Activated naive CD8-positive, alpha-beta T cell treated with anti-CD3 and anti-CD28 coated beads for 36 hours (primary cell): Measurements from ENCODE around the gene RECK. TPM values are rescaled to one million over a fixed set of nuclear protein-coding genes. Genes with fewer than 3 reads are reported as not detected.
"Not testable (repeated sequence)": the region's sequence is repeated elsewhere in the genome, so short reads cannot be mapped to it uniquely, and the experiment has no call there.

Experiments
- DNase-seq: peaks from one replicate; pipeline ENCODE4 v3.0.0; 2021
- H3K27ac Mint-ChIP-seq: one replicate; pipeline ENCODE4 v1.8.0; 2022; ENCODE audit warnings: mild to moderate bottlenecking, moderate library complexity, mixed read lengths
- H3K27me3 Mint-ChIP-seq: one replicate; pipeline ENCODE4 v1.8.0; 2022; ENCODE audit warnings: mild to moderate bottlenecking, mixed read lengths
- H3K36me3 Mint-ChIP-seq: one replicate; pipeline ENCODE4 v1.8.0; 2021; ENCODE audit warnings: mild to moderate bottlenecking, mixed read lengths
- H3K4me1 Mint-ChIP-seq: one replicate; pipeline ENCODE4 v1.8.0; 2021; ENCODE audit warnings: mixed read lengths
- H3K4me3 Mint-ChIP-seq: one replicate; pipeline ENCODE4 v1.8.0; 2022; ENCODE audit warnings: mild to moderate bottlenecking, moderate library complexity, mixed read lengths
- H3K9me3 Mint-ChIP-seq: one replicate; pipeline ENCODE4 v1.8.0; 2022; ENCODE audit warnings: mixed read lengths
- total RNA-seq, 2 experiments: library from RNA; stranded (reverse); gene quantifications; one replicate each; pipeline ENCODE4 v1.2.3, GENCODE V29; 2021

RECK gene
- total RNA-seq, 2 experiments from 2014 or later: 4.4 to 5.2 TPM

DNA sequence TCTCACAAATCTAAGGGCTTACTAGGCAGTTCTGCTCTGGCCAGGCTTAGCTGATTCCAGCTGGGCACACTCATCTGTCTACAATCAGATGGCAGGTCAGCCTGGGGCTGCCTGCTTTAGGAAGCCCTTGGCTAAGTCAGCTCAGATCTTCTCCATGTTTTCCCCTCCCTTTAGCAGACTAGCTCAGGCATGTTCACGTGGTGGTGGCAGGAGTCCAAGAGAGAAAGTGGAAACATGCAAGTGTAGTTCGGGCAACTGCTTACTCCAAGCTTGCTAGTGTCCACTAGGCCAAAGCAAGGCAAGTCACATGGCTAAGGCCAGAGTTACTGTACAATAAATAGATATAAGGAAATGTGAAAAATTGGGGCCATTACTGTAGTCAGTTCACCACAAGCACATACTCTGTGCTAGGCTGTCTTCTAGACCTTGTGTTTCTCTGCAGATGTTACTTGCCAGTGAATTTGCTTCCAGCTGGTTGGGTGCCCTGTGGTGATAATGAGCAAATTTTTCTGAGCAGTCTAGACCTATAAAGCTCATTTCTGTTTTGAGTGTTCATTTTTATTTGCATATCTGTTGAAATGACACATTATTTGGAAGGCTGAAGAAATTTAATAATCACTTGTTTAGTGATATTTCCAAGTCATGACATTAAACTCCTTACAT, 38.3 kb downstream of the RECK start:
- Mint-ChIP-seq H3K27ac (no peak overlapping the region), H3K4me3 (no peak overlapping the region), H3K27me3 (no peaks in the 10 kb centered on the region), H3K9me3 (no peaks in the 10 kb centered on the region), H3K36me3 (no peaks in the 10 kb centered on the region), H3K4me1 (no peaks in the 10 kb centered on the region)
- no peak for DNase-seq

GRCh38 chr9:36078051-36078450, 41.3 kb downstream of the RECK start:
- Mint-ChIP-seq H3K36me3 (no peaks in the 10 kb centered on the region), H3K4me3 (no peak overlapping the region), H3K4me1 (no peaks in the 10 kb centered on the region), H3K9me3 (no peaks in the 10 kb centered on the region), H3K27ac (no peak overlapping the region), H3K27me3 (no peaks in the 10 kb centered on the region)
- no peak for DNase-seq

DNA sequence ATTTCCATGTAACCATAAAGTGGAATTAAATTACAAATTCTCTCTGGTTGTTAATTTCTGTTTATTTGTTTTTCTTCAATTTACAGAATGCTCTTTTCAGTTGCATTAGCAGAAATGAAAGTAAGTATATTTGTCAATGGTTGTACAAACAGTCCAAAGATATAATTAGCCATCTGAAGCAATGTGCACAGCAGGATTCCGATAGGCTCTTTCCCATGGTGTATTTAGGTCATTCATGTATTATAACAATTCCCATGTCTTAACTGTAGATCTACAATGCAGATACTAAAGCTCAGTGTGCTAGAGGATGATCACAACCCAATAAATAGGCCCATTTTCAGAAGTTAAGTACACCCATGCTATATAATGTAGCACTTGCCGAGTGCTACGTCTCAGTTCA, 43.8 kb downstream of the RECK start:
- H3K27ac Mint-ChIP-seq: no peak overlapping the region

DNA sequence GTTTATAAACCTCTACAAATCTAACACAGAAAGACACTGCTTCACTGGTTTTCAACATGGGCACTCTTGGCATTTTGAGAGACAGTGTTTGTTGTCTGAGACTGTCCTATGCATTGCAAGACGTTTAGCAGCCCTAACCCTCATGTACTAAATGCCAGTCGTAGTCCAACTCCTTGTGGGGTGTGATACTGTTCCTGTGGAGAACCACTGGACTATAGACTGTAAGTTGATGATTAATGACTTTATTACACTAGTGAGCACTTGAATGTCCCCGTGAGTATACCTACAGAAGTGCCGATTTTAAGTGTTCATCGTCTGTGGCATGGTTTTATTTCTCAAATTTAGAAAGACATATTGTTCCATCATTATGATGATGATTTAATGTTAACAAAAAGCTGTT, 46.2 kb downstream of the RECK start:
- DNase-seq: no peak
- peaks cover 11% of the 10 kb centered on the region for H3K36me3 Mint-ChIP-seq
- no peaks in the 10 kb centered on the region for H3K27me3 Mint-ChIP-seq
- peaks cover 1% of the 10 kb centered on the region for H3K9me3 Mint-ChIP-seq
- no peak overlapping the region for H3K27ac Mint-ChIP-seq
- H3K4me3 Mint-ChIP-seq: no peak overlapping the region
- no peaks in the 10 kb centered on the region for H3K4me1 Mint-ChIP-seq

More for the DNA sequence above, 43.8 kb downstream of the RECK start:
- no peaks in the 10 kb centered on the region for H3K4me1 Mint-ChIP-seq
- no peaks in the 10 kb centered on the region for H3K36me3 Mint-ChIP-seq
- no peaks in the 10 kb centered on the region for H3K27me3 Mint-ChIP-seq
- no peak for DNase-seq
- no peak overlapping the region for H3K4me3 Mint-ChIP-seq
- no peaks in the 10 kb centered on the region for H3K9me3 Mint-ChIP-seq

DNA sequence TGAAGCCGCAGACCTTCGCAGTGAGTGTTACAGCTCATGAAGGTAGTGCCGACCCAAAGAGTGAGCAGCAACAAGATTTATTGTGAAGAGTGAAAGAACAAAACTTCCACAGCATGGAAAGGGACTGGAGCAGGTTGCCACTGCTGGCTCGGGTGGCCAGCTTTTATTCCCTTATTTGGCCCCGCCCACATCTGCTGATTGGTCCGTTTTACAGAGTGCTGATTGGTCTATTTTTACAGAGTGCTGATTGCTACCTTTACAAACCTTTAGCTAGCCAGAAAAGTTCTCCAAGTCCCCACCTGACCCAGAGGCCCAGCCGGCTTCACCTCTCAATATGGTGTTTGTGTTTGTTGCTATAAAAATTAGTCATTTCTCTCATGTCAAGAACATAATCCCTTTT, 49.7 kb downstream of the RECK start:
- Mint-ChIP-seq H3K27me3 (no peaks in the 10 kb centered on the region), H3K36me3 (peaks cover 12% of the 10 kb centered on the region), H3K4me1 (no peaks in the 10 kb centered on the region), H3K9me3 (peaks cover 1% of the 10 kb centered on the region), H3K4me3 (no peak overlapping the region), H3K27ac (no peak overlapping the region)
- DNase-seq: no peak

DNA sequence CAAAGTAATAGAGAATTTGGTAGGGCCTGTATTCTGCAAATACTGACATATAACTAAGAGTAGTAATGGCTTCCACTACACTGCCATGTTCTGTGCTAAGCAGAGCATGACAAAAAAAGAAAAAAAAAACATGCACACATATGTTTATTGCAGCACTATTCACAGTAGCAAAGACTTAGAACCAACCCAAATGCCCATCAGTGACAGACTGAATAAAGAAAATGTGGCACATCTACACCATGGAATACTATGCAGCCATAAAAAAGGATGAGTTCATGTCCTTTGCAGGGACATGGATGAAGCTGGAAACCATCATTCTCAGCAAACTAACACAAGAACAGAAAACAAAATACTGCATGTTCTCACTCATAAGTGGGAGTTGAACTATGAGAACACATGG, 50.3 kb downstream of the RECK start:
- H3K36me3 Mint-ChIP-seq: peaks cover 17% of the 10 kb centered on the region
- not testable (repeated sequence) for H3K4me1 Mint-ChIP-seq, H3K27ac Mint-ChIP-seq, H3K4me3 Mint-ChIP-seq, H3K27me3 Mint-ChIP-seq, DNase-seq, H3K9me3 Mint-ChIP-seq

- Mint-ChIP-seq H3K4me1 (peaks cover 12% of the 10 kb centered on the region), H3K9me3 (peaks cover 4% of the 10 kb centered on the region), H3K27me3 (no peaks in the 10 kb centered on the region)
Observed at GRCh38 chr9:36088020-36088419, 51.3 kb downstream of the RECK start.

DNA sequence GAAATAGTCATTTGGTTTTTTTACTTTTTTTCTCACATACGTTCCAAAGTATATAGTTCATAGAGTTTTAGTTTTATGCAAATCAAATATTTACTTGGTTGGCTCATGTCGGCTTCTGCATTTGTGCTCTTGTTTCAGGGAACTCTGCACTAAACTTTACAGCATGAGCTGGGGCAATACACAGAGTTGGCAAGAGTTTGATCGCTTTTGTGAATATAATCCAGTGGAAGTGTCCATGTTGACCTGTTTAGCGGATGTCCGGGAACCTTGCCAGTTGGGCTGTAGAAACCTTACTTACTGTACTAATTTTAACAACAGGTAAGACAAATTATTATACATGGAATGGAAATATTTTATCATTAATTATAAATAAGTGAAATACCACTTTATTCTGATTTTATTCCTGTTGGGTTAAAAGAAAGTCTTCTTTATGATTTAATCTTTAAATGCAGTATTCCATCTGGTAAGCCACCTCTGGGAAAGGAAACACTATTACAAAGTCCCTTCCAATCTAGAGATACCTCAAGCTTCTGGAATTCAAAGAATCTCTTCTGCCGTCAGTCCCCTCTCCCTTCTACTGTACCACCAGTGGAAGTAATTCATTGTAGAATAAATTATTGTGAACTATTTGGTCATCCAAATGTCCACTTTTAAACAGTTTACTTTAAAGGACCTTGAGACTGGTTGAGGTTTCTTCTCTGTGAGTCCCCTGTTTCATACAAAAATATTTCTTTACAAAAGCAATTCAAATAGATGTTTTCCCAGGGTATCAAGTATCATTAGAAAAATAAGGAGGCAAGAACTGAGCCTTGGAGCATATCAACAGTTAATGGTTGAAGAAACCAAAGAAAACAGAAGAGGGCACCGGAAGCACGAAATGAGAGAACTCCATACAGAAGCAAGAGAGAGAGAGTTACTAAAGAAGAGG, 54.6 kb downstream of the RECK start:
- no peak for DNase-seq
- Mint-ChIP-seq H3K27ac (no peak overlapping the region), H3K4me1 (peaks cover 18% of the 10 kb centered on the region), H3K36me3 (peaks cover 20% of the 10 kb centered on the region), H3K27me3 (no peaks in the 10 kb centered on the region), H3K4me3 (no peak overlapping the region), H3K9me3 (peaks cover 4% of the 10 kb centered on the region)

More at GRCh38 chr9:36088020-36088419, 51.3 kb downstream of the RECK start:
- peaks cover 22% of the 10 kb centered on the region for H3K36me3 Mint-ChIP-seq
- H3K4me3 Mint-ChIP-seq: no peak overlapping the region
- no peak for DNase-seq
- H3K27ac Mint-ChIP-seq: no peak overlapping the region

DNA sequence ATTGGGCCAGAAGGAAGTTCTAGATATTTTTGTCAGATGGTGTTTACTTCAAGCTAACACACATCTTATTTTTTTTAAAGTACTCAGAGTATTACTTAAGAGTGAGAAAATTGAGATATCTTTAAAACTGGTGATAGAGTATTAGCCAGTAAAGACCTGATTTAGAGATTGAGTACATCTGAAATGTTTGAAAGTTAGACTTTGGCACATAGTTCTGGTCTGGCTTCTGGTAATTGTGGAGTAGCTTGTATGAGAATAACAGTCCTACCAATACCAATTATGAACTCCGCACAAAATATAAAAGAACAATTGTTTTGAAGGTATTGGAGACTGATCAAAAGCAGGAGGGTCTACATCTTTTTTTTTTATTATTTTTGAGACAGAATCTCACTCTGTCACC, 55.3 kb downstream of the RECK start:
- Mint-ChIP-seq H3K9me3 (peaks cover 3% of the 10 kb centered on the region), H3K27me3 (no peaks in the 10 kb centered on the region), H3K27ac (peak overlapping the region; percentile 29), H3K4me1 (peaks cover 18% of the 10 kb centered on the region), H3K36me3 (peaks cover 13% of the 10 kb centered on the region), H3K4me3 (no peak overlapping the region)
- no peak for DNase-seq

GRCh38 chr9:36092509-36093215, 55.9 kb downstream of the RECK start:
- Mint-ChIP-seq H3K4me1 (peaks cover 18% of the 10 kb centered on the region), H3K9me3 (peaks cover 3% of the 10 kb centered on the region), H3K36me3 (peaks cover 10% of the 10 kb centered on the region), H3K27me3 (no peaks in the 10 kb centered on the region), H3K27ac (peak overlapping the region; percentile 84), H3K4me3 (no peak overlapping the region)
- peak; percentile 43 for DNase-seq

DNA sequence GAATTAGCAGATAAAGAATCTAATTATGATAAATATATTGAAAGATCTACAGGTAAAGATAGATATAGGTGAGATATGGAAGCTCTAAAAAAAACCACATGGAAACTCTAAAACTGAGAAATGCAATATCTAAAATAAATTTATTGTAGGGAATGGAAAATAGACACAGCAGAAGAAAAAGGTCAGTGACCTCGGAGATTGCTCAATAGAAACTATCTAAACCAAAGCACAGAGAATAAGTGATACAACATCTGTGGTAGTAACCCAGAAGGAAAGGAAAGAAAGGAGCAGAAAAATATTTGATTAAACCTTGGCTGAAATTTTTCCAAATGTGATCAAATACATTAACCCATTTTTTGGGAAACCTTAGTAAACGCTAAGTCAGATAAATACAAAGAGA, 56.7 kb downstream of the RECK start:
- Mint-ChIP-seq H3K27me3 (no peaks in the 10 kb centered on the region), H3K4me1 (peaks cover 18% of the 10 kb centered on the region), H3K4me3 (no peak overlapping the region), H3K36me3 (peaks cover 10% of the 10 kb centered on the region), H3K9me3 (peaks cover 3% of the 10 kb centered on the region), H3K27ac (no peak overlapping the region)
- no peak for DNase-seq

DNA sequence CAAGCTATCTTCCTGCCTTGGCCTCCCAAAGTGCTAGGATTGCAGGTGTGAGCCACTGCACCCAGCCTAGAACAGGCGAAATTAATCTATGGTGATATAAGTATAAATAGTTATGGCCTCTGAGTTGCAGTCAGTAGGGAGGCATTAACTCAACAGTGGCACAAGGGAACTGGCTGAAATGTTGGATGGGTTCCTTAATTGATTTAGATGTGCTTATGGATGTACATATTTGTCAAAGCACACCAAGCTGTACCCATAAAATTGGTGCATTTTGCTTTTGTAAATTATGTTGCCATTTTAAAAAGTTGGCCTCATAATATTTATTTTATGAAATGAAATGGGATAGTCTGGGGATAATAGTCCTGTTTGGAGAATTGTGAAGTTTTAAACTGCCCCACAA, 63.0 kb downstream of the RECK start:
- H3K27ac Mint-ChIP-seq: no peak overlapping the region
- H3K4me1 Mint-ChIP-seq: peaks cover 7% of the 10 kb centered on the region
- no peaks in the 10 kb centered on the region for H3K27me3 Mint-ChIP-seq
- H3K36me3 Mint-ChIP-seq: no peaks in the 10 kb centered on the region
- H3K4me3 Mint-ChIP-seq: no peak overlapping the region
- DNase-seq: no peak
- H3K9me3 Mint-ChIP-seq: no peaks in the 10 kb centered on the region

DNA sequence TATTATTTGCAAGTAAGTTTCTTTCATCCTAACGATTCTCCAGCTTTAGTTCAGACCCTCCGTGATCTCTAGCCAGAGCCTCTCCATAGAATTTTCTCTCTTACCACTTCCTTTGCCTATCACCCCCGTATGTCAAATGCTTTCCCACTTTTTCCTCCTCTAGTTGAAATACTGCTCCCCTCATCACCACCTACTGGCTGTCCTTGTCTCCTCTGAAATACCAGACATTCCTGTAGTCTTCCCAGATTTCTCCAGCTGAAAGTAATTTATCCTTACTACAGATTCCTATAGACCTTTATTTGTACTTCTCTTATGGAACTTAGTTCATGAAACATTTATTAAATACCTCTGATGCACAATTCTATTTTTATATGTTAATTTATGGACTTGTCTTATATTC, 63.8 kb downstream of the RECK start:
- Mint-ChIP-seq H3K27me3 (no peaks in the 10 kb centered on the region), H3K4me1 (peaks cover 7% of the 10 kb centered on the region), H3K4me3 (no peak overlapping the region), H3K36me3 (no peaks in the 10 kb centered on the region), H3K9me3 (no peaks in the 10 kb centered on the region), H3K27ac (no peak overlapping the region)
- DNase-seq: no peak

DNA sequence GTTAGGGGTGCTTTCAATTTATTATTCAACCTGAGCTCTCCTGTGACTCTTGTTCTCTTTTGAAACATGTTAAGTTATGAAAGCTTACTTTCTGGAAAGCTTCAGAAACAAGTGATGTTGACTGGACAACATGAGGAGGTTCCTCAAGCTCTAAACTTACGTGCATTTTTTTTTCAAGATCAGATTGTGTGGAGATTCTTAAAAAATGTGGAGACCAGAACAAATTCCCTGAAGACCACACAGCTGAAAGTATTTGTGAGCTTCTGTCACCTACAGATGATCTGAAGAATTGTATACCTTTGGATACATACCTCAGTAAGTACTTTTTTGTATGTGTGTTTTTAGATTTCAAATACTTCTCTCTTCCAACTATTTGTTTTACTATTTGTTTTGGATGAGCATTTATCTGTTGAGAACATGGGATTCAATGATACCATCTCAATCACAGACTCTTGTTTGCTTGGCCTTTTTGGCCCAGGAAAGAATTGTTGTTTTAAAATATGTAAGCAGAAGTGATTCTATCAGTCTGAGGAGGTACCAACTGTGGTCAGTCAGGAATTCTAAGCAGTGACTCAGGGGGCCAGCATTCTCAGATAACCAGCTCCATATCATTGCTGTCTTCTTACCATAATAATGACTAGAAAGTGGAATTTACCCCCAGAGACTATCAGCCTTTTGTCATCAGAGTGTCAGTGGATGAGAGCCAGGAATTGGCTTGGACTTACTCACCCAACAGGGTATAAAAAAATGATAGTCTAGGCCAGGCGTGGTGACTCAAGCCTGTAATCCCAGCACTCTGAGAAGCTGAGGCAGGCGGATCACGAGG, 65.4 kb downstream of the RECK start:
- Mint-ChIP-seq H3K27ac (no peak overlapping the region), H3K27me3 (no peaks in the 10 kb centered on the region), H3K9me3 (no peaks in the 10 kb centered on the region), H3K4me3 (no peak overlapping the region), H3K36me3 (no peaks in the 10 kb centered on the region), H3K4me1 (peaks cover 7% of the 10 kb centered on the region)
- no peak for DNase-seq
